GM21825 (cell line): ENCODE measurements around the gene PPP1R1C.

Source experiments
- ATAC-seq: cut with Tn5 transposase; IDR thresholded peaks from one replicate; pipeline ENCODE4 v1.9.1; 2021; ENCODE audit warnings: mild to moderate bottlenecking, moderate library complexity; ENCODE audit not compliant: unreplicated experiment

The PPP1R1C gene

DNA sequence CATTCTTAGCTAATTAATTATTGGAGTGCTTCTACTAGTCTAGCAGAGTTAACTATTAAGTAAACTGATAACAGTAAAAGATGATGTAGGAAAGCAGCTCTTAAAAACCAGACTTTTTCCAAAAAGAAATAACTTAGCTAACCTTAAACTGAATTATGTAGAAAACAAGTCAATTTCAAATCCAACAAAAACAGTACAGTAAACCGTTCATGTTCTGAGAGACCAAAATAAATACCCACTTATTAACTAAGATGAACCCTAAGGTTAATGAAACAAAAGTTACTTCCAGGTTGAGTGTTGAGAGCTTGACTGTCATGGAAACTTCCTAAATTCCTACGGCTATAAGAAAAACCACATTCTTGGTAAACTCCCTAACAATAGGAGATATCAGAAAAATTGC lies 181.2 kb downstream of the PPP1R1C start:
- ATAC-seq = no peak
